ENCODE data around the gene SYNM. TPM values are rescaled to one million over a fixed set of nuclear protein-coding genes. Genes with fewer than 3 reads are reported as not detected.

SYNM gene
- total RNA-seq, 1 donor from 2014 or later: 1.1 TPM

DNA sequence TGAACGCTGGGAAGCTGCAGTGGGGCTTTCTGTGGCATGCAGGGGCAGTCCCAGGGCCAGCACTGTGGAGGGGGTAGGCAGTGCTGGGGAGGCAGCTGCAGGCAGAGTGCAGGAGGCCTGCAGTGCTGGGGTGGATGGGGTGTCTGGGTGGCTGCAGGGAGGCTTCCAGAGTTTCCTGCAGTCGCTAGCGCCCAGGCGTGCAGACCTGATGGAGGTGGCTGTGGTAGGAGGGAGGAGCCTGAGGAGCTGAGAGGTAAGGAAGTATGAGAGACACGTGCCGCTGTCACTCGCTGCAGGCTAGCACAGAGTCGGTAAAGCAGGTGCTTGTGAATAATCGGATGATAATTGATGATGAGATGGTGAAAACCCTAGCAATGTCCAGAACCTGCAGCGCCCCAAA is 16.3 kb downstream of the SYNM start:
- H3K4me3 Mint-ChIP-seq (ENCODE audit: low read depth): no peak overlapping the region
- no peaks in the 10 kb centered on the region for H3K36me3 Mint-ChIP-seq (ENCODE audit: insufficient read depth)
- no peak overlapping the region for H3K27ac Mint-ChIP-seq
- H3K4me1 Mint-ChIP-seq (ENCODE audit: low read depth): peaks cover 7% of the 10 kb centered on the region
- no peaks in the 10 kb centered on the region for H3K27me3 Mint-ChIP-seq
- H3K9me3 Mint-ChIP-seq (ENCODE audit: low read depth): no peaks in the 10 kb centered on the region
- DNase-seq (ENCODE audit: low spot score, unreplicated experiment): no peak
- TF ChIP-seq, protein P1, sequence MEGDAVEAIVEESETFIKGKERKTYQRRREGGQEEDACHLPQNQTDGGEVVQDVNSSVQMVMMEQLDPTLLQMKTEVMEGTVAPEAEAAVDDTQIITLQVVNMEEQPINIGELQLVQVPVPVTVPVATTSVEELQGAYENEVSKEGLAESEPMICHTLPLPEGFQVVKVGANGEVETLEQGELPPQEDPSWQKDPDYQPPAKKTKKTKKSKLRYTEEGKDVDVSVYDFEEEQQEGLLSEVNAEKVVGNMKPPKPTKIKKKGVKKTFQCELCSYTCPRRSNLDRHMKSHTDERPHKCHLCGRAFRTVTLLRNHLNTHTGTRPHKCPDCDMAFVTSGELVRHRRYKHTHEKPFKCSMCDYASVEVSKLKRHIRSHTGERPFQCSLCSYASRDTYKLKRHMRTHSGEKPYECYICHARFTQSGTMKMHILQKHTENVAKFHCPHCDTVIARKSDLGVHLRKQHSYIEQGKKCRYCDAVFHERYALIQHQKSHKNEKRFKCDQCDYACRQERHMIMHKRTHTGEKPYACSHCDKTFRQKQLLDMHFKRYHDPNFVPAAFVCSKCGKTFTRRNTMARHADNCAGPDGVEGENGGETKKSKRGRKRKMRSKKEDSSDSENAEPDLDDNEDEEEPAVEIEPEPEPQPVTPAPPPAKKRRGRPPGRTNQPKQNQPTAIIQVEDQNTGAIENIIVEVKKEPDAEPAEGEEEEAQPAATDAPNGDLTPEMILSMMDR (IDR thresholded peaks at IDR 0.05; ENCODE audit: unreplicated experiment): no peak

DNA sequence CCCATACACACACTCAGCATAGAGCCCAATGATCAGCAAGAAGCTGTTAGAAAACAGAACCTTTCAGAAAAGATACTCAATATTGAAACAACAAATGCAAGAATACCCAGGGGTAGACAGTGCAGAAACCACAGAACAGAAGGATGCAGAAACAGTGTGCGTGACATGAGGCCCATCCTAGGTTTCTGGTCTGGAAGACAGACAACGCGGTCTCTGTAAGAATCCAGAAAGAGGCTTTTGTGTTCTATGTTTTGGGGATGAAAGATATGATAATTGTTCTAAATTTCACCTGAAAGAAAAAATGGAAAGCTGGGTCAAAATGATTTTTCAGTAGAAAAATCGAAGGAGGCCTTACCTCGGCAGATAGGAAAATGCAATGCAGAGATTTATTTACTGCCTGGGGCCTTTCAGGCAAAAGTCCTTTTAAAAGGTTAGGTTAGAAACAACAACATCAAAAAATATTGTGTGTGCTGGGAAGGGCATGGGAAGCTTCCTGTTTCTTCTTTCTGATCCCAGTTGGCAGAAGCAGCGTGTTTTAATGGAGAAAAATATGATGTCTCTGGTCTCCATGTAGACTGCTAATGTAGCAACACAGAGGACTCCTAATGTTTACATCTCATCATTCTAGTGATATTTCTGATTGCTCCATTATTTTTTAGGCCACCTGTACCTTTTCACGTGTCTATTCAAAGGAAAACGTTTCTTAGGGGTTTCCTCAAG is 17.0 kb downstream of the SYNM start:
- H3K27ac Mint-ChIP-seq: no peak overlapping the region
- no peak for DNase-seq (ENCODE audit: low spot score, unreplicated experiment)
- H3K4me1 Mint-ChIP-seq (ENCODE audit: low read depth): peaks cover 7% of the 10 kb centered on the region
- no peaks in the 10 kb centered on the region for H3K27me3 Mint-ChIP-seq
- H3K9me3 Mint-ChIP-seq (ENCODE audit: low read depth): no peaks in the 10 kb centered on the region
- TF ChIP-seq, protein P1 (IDR thresholded peaks at IDR 0.05; ENCODE audit: unreplicated experiment): no peak
- H3K36me3 Mint-ChIP-seq (ENCODE audit: insufficient read depth): no peaks in the 10 kb centered on the region
- no peak overlapping the region for H3K4me3 Mint-ChIP-seq (ENCODE audit: low read depth)

DNA sequence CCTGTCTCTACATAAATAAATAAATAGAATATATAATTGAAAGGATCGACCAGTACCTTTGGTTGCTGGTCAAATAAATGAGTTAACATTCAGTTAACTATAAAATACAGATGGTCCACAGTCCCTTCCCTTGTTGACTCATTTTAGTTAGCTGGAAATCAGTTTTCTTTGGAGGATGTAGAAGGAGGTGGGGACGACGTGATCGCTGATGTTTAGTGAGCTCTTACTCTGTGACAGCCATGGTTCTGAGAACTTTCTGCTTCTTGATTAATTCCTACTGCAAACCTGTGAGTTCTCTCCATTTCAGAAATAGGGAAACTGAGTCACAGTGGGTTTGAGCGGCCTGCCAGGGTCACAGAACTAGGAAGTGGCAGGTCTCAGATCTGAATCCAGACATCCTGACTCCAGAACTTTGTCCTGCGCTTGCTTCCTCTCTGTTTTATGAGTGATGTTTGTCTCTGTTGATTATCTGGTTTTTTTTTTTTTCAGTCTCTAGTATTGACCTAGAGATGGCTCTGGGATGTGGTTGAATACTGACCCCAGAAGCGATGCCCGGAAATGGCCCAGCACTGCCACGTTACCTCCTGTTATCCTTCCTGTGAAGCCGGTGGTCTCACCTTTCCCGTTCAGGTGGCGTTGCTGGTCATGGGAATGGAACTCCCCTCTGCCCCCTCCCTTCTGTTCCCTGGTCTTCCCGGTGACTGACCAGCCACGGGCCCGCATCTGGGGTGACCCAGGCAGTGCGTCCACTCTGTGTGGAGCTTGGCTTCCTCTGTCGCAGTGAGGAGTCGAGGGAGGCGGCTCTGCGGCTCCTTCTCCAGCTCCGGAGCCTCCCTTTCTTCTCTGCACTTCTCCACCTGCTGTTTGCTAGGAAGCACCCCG is 18.2 kb downstream of the SYNM start:
- Mint-ChIP-seq H3K4me1 (ENCODE audit: low read depth) (peaks cover 7% of the 10 kb centered on the region), H3K4me3 (ENCODE audit: low read depth) (no peak overlapping the region), H3K36me3 (ENCODE audit: insufficient read depth) (peaks cover under 1% of the 10 kb centered on the region), H3K27me3 (no peaks in the 10 kb centered on the region), H3K27ac (peak overlapping the region; percentile 76), H3K9me3 (ENCODE audit: low read depth) (no peaks in the 10 kb centered on the region)
- DNase-seq (ENCODE audit: low spot score, unreplicated experiment): no peak
- TF ChIP-seq, protein P1 (IDR thresholded peaks at IDR 0.05; ENCODE audit: unreplicated experiment): no peak

DNA sequence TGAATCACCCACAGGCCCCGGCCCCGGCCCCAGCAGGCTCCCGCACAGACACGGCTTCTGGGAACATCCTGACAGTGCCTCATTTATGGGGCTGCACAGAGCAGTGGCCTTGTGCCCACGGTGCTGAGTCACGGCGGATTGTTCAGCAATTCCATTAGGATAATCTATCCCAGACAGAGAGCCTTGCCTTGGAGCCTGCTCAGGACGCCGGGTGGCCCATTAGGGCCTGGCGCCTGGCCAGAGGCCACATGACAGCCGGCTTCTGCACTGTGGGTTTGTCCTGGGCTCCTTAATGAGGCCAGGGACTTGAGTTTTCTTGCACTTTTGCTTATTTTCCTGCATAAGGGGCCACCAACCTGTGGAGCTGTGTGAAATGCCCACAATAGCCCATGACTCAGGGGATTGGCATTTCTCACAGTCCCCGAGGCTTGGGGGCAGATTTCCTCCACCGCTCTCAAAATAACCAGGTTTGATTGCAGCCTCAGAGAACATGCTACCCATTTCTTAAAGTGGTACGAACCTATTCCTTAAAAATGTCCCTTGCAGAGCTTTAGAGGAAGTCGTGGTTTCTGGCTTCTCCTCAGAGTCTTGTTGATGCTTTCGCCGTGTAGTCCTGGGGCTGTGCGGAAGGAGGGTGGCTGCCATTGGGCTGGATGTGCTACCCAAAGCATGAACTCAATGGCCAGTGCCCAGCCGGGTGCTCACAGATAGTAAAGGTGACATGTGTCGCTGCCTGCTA is 19.0 kb downstream of the SYNM start:
- Mint-ChIP-seq H3K9me3 (ENCODE audit: low read depth) (no peaks in the 10 kb centered on the region), H3K27ac (peak overlapping the region; percentile 76), H3K4me1 (ENCODE audit: low read depth) (peaks cover 7% of the 10 kb centered on the region), H3K36me3 (ENCODE audit: insufficient read depth) (peaks cover 4% of the 10 kb centered on the region), H3K4me3 (ENCODE audit: low read depth) (no peak overlapping the region), H3K27me3 (no peaks in the 10 kb centered on the region)
- no peak for DNase-seq (ENCODE audit: low spot score, unreplicated experiment)
- TF ChIP-seq, protein P1 (IDR thresholded peaks at IDR 0.05; ENCODE audit: unreplicated experiment): no peak

DNA sequence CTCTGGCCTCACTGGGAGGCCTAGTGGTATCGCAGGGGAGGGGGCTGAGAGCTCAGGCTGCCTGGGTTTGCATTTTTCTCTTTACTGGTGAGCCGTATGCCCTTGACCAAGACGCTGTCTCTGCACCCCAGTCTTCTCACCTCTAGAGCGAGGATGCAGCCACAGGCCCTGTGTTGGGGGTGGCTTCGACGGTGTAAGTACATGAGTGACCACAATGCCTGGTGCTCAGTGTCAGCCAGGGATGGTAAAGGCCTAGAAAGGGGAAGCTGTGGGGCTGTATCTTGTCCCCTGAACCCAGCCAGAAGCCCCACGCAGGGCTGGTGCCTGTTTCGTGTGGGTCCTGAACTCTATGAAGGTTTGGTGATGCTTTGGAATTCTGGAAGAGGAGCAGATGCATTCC is 19.8 kb downstream of the SYNM start:
- Mint-ChIP-seq H3K27me3 (no peaks in the 10 kb centered on the region), H3K36me3 (ENCODE audit: insufficient read depth) (peaks cover 5% of the 10 kb centered on the region), H3K27ac (peak overlapping the region; percentile 76), H3K9me3 (ENCODE audit: low read depth) (peaks cover under 1% of the 10 kb centered on the region), H3K4me1 (ENCODE audit: low read depth) (peaks cover 7% of the 10 kb centered on the region), H3K4me3 (ENCODE audit: low read depth) (no peak overlapping the region)
- TF ChIP-seq, protein P1 (IDR thresholded peaks at IDR 0.05; ENCODE audit: unreplicated experiment): no peak
- DNase-seq (ENCODE audit: low spot score, unreplicated experiment): no peak

Data from progenitor cell of endocrine pancreas (in vitro differentiated cells).